SK-N-SH (cell line): ENCODE results near the gene MPDZ. TPM values are rescaled to one million over a fixed set of nuclear protein-coding genes. Genes with fewer than 3 reads are reported as not detected.
A peak's percentile ranks its signal among the peaks of the same experiment; 100 is the strongest.

Experiments used
- EP300 ChIP-seq, 2 experiments: IDR thresholded peaks; 2 replicates each; pipeline versions ENCODE4 v1.4.0 to v1.6.1; 2012; ENCODE audit warnings: borderline replicate concordance in 1 of 2, low read depth in 1 of 2, low read length in 1 of 2
- EZH2phosphoT487 ChIP-seq: fragments of 200-600 bp; sonication (generic); IDR thresholded peaks from 2 replicates; pipeline ENCODE4 v1.6.1; 2017; ENCODE audit warnings: low read depth, mixed run types, mild to moderate bottlenecking, antibody characterized with exemption, moderate library complexity, borderline replicate concordance
- GABPA ChIP-seq: IDR thresholded peaks from 2 replicates; pipeline ENCODE4 v1.4.0; 2012; ENCODE audit warnings: low read depth, mild to moderate bottlenecking
- GATA2 ChIP-seq: sonication (generic); formaldehyde crosslinking; IDR thresholded peaks from 2 replicates; pipeline ENCODE4 v1.5.0; 2020; ENCODE audit warnings: mild to moderate bottlenecking, missing genetic modification reagents
- JUND ChIP-seq: IDR thresholded peaks from 2 replicates; pipeline ENCODE4 v1.4.0; 2012
- MXI1 ChIP-seq: IDR thresholded peaks from 2 replicates; pipeline ENCODE4 v1.6.1; 2012; ENCODE audit warnings: mild to moderate bottlenecking, low read depth, low read length, improper control_type of control experiment
- PBX3 ChIP-seq: IDR thresholded peaks from 2 replicates; pipeline ENCODE4; 2012
- POLR2AphosphoS5 ChIP-seq: IDR thresholded peaks from 2 replicates; pipeline ENCODE4 v1.6.1; 2012; ENCODE audit warnings: low read depth, low read length
- RCOR1 ChIP-seq: fragments of 150-350 bp; IDR thresholded peaks from 2 replicates; pipeline ENCODE4 v1.6.1; 2017; ENCODE audit warnings: antibody characterized with exemption, low read length
- REST ChIP-seq: IDR thresholded peaks from 2 replicates; pipeline ENCODE4 v1.6.1; 2012; ENCODE audit warnings: mild to moderate bottlenecking, low read depth, low read length, moderate library complexity
- RFX5 ChIP-seq: IDR thresholded peaks from 2 replicates; pipeline ENCODE4 v1.6.1; 2012; ENCODE audit warnings: mild to moderate bottlenecking, improper control_type of control experiment, low read length
- TCF12 ChIP-seq: IDR thresholded peaks from 2 replicates; pipeline ENCODE4 v1.4.0; 2012
- TEAD4 ChIP-seq: IDR thresholded peaks from 2 replicates; pipeline ENCODE4 v1.4.0; 2012; ENCODE audit warnings: mild to moderate bottlenecking, borderline replicate concordance; ENCODE audit not compliant: insufficient read depth
- USF1 ChIP-seq: IDR thresholded peaks from 2 replicates; pipeline ENCODE4 v1.4.0; 2012; ENCODE audit warnings: low read depth, borderline replicate concordance
- USF2 ChIP-seq: fragments of 150-350 bp; IDR thresholded peaks from 2 replicates; pipeline ENCODE4 v1.6.1; 2017; ENCODE audit warnings: antibody characterized with exemption, low read length, low read depth, borderline replicate concordance
- polyA plus RNA-seq, 3 experiments: library from polyadenylated mRNA; depleted of rRNA; stranded (reverse); fragments of >200 nt; gene quantifications; 2 replicates each; pipeline ENCODE4 v1.2.3, GENCODE V29; 2012
- TF ChIP-seq, protein P1 (sequence below): IDR thresholded peaks from 2 replicates; pipeline ENCODE4 v1.4.0; 2012; ENCODE audit warnings: low read depth

Gene MPDZ
- polyA plus RNA-seq, 1 of the 3 experiments (the other 2 are of a cell fraction): 20.5 TPM

- no peak for TF ChIP-seq REST
- no peak for TF ChIP-seq MXI1
- TF ChIP-seq EP300 (IDR thresholded peaks at IDR 0.05; ENCODE audit: borderline replicate concordance in 1 of 2, low read depth in 1 of 2, low read length in 1 of 2): peak in 1 of 2 experiments; percentile 32; a peak in 1 of 4 replicates
- no peak for TF ChIP-seq USF1
- TF ChIP-seq EZH2phosphoT487: no peak
- no peak for TF ChIP-seq GATA2 (CRISPR knock-in tag)
- TF ChIP-seq JUND: peak; percentile 78
- TF ChIP-seq TEAD4: 0 out of 2 replicates have a peak, but pooled peaks have one; percentile 14
- TF ChIP-seq POLR2AphosphoS5: 0 out of 2 replicates have a peak, but pooled peaks have one; percentile 24
- TF ChIP-seq GABPA: no peak
- TF ChIP-seq, protein P1, sequence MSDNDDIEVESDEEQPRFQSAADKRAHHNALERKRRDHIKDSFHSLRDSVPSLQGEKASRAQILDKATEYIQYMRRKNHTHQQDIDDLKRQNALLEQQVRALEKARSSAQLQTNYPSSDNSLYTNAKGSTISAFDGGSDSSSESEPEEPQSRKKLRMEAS: no peak
- peak; percentile 84 for TF ChIP-seq TCF12
- no peak for TF ChIP-seq USF2
- TF ChIP-seq PBX3: peak; percentile 85
- no peak for TF ChIP-seq RFX5
- TF ChIP-seq RCOR1: no peak
Measured at GRCh38 chr9:13139641-13140171, 139.8 kb downstream of the MPDZ start (continued).
